ENCODE data around the gene PLRG1.

The PLRG1 gene

DNA sequence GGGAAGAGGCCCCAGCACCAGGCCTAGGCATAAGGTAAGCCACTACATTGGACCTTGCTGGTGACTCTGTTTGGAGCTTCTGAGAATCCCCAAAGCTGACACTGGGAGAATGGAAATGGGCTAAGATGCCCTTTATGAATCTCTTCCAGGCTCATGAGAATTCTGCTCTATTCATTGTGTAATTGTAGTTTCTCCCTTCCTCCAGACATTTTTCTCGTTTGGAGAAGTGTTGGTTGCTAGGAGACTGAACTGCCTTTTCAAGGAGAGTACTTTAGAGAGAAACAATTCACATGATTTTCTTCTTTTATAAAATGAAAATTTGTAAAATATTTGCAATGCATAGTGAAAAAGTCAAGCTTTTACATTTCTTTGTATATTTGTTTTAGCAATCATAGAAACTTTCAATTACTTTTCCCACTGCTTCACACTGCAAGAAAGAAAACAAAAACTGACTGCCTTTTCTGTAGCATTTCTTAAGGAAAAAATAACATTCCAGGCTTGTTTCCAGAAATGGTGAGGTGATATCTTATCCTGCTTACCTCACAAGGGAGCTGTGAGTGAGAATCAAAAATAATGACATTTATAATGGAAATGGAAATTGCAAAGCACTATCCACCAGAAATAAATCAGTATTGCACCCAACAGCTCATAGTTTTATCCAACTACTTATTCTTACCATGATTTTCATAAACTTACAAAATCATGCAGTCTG is 33.7 kb downstream of the PLRG1 start:
- H3K9me3 ChIP-seq (ENCODE audit: control insufficient read depth, insufficient read depth, low read depth, low read length), result no peaks in the 10 kb centered on the region
- POLR2A ChIA-PET, result no interaction called here
- no peaks in the 10 kb centered on the region for H3K36me3 ChIP-seq (ENCODE audit: control insufficient read depth in 2 of 2, insufficient read depth in 1 of 2, low read length in 2 of 2)
- no peak overlapping the region for H3K4me3 ChIP-seq (ENCODE audit: low read depth, low read length)
- H3K4me1 ChIP-seq (ENCODE audit: control insufficient read depth, insufficient read depth, low read length), result no peaks in the 10 kb centered on the region
- H3K27ac ChIP-seq (ENCODE audit: extremely low read depth, low read depth, low read length), result no peak overlapping the region
- CTCF ChIA-PET, result interaction anchor here (0.8 to 1.9 kb wide), 5 partner anchors 9 to 187 kb away, joined by 3 to 11 read pairs (median 3); no protein-coding TSS in a partner anchor
- TF ChIP-seq, protein P1, sequence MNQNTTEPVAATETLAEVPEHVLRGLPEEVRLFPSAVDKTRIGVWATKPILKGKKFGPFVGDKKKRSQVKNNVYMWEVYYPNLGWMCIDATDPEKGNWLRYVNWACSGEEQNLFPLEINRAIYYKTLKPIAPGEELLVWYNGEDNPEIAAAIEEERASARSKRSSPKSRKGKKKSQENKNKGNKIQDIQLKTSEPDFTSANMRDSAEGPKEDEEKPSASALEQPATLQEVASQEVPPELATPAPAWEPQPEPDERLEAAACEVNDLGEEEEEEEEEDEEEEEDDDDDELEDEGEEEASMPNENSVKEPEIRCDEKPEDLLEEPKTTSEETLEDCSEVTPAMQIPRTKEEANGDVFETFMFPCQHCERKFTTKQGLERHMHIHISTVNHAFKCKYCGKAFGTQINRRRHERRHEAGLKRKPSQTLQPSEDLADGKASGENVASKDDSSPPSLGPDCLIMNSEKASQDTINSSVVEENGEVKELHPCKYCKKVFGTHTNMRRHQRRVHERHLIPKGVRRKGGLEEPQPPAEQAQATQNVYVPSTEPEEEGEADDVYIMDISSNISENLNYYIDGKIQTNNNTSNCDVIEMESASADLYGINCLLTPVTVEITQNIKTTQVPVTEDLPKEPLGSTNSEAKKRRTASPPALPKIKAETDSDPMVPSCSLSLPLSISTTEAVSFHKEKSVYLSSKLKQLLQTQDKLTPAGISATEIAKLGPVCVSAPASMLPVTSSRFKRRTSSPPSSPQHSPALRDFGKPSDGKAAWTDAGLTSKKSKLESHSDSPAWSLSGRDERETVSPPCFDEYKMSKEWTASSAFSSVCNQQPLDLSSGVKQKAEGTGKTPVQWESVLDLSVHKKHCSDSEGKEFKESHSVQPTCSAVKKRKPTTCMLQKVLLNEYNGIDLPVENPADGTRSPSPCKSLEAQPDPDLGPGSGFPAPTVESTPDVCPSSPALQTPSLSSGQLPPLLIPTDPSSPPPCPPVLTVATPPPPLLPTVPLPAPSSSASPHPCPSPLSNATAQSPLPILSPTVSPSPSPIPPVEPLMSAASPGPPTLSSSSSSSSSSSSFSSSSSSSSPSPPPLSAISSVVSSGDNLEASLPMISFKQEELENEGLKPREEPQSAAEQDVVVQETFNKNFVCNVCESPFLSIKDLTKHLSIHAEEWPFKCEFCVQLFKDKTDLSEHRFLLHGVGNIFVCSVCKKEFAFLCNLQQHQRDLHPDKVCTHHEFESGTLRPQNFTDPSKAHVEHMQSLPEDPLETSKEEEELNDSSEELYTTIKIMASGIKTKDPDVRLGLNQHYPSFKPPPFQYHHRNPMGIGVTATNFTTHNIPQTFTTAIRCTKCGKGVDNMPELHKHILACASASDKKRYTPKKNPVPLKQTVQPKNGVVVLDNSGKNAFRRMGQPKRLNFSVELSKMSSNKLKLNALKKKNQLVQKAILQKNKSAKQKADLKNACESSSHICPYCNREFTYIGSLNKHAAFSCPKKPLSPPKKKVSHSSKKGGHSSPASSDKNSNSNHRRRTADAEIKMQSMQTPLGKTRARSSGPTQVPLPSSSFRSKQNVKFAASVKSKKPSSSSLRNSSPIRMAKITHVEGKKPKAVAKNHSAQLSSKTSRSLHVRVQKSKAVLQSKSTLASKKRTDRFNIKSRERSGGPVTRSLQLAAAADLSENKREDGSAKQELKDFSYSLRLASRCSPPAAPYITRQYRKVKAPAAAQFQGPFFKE (tag by site-specific recombination; IDR thresholded peaks at IDR 0.05; ENCODE audit: borderline replicate concordance), result no peak
- TF ChIP-seq YY1 (tag by site-specific recombination; IDR thresholded peaks at IDR 0.05), result no peak
- TF ChIP-seq ZNF112 (tag by site-specific recombination; IDR thresholded peaks at IDR 0.05), result no peak
- no peak for TF ChIP-seq ZNF660 (tag by site-specific recombination; IDR thresholded peaks at IDR 0.05)
- TF ChIP-seq ZNF777 (tag by site-specific recombination; IDR thresholded peaks at IDR 0.05; ENCODE audit: borderline replicate concordance), result no peak
- TF ChIP-seq, protein P2, sequence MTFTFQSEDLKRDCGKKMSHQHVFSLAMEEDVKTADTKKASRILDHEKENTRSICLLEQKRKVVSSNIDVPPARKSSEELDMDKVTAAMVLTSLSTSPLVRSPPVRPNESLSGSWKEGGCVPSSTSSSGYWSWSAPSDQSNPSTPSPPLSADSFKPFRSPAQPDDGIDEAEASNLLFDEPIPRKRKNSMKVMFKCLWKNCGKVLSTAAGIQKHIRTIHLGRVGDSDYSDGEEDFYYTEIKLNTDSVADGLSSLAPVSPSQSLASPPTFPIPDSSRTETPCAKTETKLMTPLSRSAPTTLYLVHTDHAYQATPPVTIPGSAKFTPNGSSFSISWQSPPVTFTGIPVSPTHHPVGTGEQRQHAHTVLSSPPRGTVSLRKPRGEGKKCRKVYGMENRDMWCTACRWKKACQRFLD (tag by site-specific recombination; IDR thresholded peaks at IDR 0.05), result no peak
- no peak for TF ChIP-seq ZNF416 (tag by site-specific recombination; IDR thresholded peaks at IDR 0.05)
- TF ChIP-seq PRDM6 (tag by site-specific recombination; IDR thresholded peaks at IDR 0.05), result no peak
- no peak for TF ChIP-seq GLIS1 (tag by site-specific recombination; IDR thresholded peaks at IDR 0.05)
- TF ChIP-seq, protein P3, sequence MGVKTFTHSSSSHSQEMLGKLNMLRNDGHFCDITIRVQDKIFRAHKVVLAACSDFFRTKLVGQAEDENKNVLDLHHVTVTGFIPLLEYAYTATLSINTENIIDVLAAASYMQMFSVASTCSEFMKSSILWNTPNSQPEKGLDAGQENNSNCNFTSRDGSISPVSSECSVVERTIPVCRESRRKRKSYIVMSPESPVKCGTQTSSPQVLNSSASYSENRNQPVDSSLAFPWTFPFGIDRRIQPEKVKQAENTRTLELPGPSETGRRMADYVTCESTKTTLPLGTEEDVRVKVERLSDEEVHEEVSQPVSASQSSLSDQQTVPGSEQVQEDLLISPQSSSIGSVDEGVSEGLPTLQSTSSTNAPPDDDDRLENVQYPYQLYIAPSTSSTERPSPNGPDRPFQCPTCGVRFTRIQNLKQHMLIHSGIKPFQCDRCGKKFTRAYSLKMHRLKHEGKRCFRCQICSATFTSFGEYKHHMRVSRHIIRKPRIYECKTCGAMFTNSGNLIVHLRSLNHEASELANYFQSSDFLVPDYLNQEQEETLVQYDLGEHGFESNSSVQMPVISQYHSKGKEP (tag by site-specific recombination; IDR thresholded peaks at IDR 0.05), result no peak
- no peak for TF ChIP-seq ZNF121 (tag by site-specific recombination; IDR thresholded peaks at IDR 0.05)
- TF ChIP-seq KLF10 (tag by site-specific recombination; IDR thresholded peaks at IDR 0.05), result no peak

DNA sequence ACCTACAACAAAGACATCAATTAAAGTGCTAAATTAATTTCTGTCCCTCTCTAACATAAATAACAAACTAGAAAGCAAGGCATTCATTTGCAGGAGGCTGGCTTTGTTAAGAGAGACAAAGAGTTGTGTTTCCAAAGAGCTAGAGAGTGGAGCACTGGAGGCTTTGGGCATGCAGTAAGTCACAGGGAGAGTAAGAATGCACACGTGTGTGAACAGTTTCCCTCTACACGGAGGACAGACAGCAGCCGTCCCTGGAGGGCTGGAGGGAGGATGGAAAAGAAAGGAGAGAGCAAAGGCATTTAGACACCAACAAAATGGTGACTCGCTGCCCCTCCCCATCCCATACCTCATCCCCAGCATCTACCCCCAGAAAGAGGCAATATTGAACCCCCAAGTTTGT is 38.2 kb downstream of the PLRG1 start:
- Histone ChIP-seq H3K4me3 (ENCODE audit: low read depth, low read length) (no peak overlapping the region), H3K4me1 (ENCODE audit: control insufficient read depth, insufficient read depth, low read length) (no peaks in the 10 kb centered on the region), H3K27ac (ENCODE audit: extremely low read depth, low read depth, low read length) (no peak overlapping the region), H3K36me3 (ENCODE audit: control insufficient read depth in 2 of 2, insufficient read depth in 1 of 2, low read length in 2 of 2) (no peaks in the 10 kb centered on the region), H3K9me3 (ENCODE audit: control insufficient read depth, insufficient read depth, low read depth, low read length) (no peaks in the 10 kb centered on the region)
- CTCF ChIA-PET, result interaction anchor here (2.0 kb wide), 1 partner anchor 9 kb away, joined by 8 read pairs; no protein-coding TSS in a partner anchor
- POLR2A ChIA-PET, result no interaction called here
- TF ChIP-seq INSM2 (tag by site-specific recombination; IDR thresholded peaks at IDR 0.05) (no peak), WT1 (tag by site-specific recombination; IDR thresholded peaks at IDR 0.05) (no peak), OSR2 (tag by site-specific recombination; IDR thresholded peaks at IDR 0.05) (no peak), ZNF366 (tag by site-specific recombination; conservative IDR thresholded peaks at IDR 0.05) (no peak), BCL6B (tag by site-specific recombination; IDR thresholded peaks at IDR 0.05) (no peak)
